ENCODE measurements around the gene ADAT3.

Gene ADAT3

GRCh38 chr19:1917146-1917545, 11.9 kb downstream of the ADAT3 start:
- DNase-seq = no peak

GRCh38 chr19:1917926-1918325, 12.7 kb downstream of the ADAT3 start:
- no peak for DNase-seq

DNA sequence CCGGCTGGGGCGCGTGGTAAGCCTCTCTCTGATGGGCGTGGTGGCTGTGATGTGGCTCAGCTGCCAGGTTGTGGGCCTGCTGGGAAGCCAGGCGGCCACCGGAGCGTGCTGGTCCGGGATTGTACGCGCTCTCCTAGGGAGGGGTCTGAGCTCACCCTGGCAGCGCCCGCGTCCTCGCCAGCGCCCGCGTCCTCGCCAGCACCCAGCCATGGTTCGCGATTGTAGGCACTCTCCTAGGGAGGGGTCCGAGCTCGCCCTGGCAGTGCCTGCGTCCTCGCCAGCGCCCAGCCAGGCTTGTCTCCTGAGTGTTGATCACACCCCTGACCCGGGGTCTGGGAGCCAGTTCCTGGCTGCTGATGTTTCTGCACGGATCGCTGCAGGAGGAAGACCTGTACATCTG, 13.8 kb downstream of the ADAT3 start:
- no peak for DNase-seq

DNA sequence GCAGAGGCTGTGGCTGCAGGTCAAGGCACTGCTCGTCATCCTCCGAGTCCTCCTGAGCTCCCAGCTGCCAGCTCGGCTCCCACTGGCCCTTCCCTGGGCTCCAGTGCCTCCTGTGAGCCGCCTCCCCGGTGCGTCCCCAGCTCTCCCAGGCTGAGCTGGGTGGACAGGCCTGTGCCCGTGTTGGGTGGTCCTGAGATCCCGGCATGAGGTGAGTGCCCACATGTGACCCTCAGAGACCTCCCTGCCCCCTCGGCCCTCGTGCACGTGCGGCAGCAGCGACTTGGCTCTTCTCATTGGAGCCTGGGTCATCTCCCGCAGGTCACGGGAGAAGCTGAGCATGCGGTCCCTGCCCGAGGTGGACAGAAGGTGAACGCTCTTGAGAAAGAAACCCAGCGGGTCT, 15.4 kb downstream of the ADAT3 start:
- no peak for DNase-seq

DNA sequence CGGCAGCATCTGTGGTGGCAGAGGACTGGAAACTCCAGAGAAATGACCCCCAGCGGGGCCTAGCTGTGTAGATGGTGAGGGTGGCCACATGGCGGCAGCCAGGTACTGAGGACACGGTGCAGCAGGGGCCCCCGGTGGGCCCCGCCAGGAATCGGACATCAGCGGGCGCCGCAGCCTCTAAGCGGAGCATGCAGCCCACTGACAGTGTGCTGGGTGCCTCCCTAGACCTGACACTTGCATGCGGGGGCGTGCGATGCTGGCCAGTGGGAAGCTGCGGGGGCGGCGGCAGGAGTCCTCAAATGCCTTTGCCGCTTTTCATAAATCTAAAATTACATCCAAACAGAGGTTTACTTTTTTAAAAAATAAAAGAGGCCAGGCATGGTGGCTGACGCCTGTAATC, 16.1 kb downstream of the ADAT3 start:
- no peak for DNase-seq

DNA sequence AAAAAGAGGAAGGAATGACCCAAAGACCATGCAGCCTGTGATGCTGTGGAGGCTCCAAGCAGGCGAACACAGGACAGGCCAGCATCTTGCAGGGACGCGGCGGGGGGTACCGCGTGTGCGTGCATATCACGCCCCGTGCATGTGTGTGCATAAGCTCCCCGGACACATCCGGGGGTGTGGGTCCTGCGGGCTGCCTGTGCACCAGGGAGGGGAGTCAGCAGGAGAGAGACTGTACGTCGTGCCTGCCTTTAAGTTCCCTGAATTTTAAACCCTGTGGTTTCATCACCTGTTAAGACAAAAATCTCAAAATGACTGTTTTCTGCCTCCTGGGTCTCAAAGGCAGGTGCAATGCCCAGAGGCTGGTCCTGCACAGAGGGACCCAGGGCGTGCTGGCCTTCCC, 16.6 kb downstream of the ADAT3 start:
- DNase-seq = no peak

DNA sequence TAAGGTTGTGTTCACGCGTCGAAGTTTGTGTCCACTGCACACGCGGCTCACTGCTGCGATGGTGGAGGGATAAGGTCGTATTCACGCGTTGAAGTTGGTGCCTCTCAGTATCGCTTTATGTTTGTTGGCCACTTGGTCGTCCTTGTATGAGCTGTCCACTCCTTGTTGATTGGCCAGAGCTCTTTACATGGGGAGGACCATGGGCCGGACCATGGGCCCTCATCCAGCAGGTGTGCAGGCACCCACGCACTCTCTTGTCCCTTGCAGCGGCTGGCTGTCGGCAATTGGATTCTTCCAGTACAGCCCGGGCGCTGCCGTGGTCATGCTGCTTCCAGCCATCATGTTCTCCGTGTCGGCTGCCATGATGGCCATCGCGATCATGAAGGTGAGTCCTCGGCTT, 17.6 kb downstream of the ADAT3 start:
- DNase-seq = no peak

DNA sequence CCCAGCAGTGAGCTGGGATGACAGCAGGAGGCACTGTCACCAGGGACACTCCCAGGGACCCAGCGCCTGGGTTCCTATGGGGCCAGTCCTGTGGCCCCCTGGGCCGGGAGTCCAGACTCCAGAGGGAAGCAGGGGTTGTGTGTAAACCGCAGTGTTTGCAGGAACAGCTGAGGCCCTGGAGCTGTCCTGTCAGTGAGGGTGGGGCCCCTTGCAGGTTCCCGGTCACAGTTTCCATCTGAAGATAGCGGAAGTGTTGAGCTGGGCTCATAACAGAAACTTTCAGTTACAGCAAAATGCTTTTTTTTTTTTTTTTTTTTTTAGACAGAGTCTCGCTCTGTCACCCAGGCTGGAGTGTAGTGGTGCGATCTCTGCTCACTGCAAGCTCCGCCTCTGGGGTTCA, 18.1 kb downstream of the ADAT3 start:
- DNase-seq = no peak

DNA sequence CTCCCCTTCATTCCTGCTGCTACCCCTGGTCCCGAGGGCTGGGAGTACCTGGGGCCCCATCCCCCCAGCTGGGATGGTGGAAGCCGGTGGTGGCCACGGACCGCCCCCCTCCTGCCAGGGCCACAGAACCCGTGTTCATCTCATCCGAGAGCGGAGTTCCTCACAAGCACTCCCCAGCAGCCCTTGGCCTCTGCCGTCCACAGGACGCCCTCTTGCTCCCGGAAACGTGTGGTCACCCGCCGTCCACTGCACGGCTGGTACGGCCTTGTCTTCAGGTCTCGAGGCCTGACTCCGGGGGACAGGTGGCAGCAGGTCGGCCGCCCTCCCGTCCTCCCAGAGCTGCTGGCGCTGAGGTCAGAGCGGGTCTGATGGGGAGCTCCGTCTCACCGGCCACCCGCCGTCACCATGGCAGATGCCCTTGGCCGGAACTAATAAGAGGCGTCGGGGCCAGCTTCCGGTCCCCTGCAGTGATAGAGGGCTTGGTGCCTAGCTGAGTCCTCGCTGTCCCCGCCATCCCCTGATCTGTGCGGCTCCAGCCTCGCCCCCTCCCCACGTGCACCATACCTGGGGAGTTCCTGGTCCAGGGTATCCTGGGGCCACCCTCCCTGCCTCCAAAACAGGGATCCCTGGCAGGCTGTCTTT, 19.2 kb downstream of the ADAT3 start:
- no peak for DNase-seq

- DNase-seq = no peak
Observed at GRCh38 chr19:1925544-1925943, 20.3 kb downstream of the ADAT3 start.

DNA sequence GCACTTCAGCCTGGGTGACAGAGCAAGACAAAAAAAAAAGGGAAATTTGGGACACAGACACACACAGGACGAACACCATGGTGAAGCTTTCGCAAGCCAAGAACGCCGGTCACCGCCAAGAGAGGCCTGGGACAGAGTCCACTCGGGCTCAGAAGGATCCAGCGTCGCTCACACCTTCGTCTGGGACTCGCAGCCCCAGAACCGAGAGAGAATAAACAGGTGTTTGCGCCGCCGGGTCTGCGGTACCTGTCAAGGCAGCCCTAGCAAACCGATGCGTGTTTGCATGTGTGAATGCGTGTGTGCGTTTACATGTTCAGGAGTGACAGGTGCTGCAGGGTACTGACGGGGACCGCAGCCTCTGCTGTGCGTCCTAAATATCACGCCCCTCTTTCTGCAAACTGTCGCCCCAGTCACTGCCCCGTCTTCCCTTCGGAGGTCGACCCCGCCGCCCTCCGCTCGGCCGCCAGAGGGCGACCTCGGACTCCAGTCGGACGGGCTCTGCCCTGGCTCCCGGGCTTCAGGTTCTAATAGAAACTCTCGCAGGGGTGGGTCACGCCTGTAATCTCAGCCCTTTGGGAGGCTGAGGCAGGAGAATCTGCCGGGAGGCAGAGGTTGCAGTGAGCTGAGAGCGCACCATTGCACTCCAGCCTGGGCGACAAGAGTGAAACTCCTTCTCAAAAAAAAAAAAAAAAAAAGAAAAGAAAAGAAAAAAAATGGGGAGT, 24.0 kb downstream of the ADAT3 start:
- DNase-seq = peak; percentile 75

DNA sequence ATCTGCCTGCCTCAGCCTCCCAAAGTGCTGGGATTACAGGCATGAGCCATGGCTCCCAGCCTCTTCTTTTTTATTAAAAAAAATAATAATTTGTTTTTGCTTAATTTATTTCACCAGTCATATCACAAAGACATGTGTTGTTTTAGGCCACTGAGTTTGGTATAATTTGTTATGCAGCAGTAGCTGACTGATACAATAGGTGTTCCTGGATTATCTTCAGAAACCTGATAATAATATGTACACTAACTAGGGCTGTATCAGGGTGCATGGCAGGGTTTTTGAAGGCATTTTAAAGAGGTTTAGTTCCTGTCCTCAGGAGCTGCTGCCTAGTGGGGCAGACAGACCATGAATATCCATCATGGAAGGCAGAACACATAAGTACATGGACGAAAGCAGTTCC, 26.2 kb downstream of the ADAT3 start:
- no peak for DNase-seq

- no peak for DNase-seq
Observed at GRCh38 chr19:1932395-1932794, 27.2 kb downstream of the ADAT3 start.

GRCh38 chr19:1933244-1933643, 28.0 kb downstream of the ADAT3 start:
- DNase-seq = no peak

- no peak for DNase-seq
Observed at GRCh38 chr19:1933942-1934341, 28.7 kb downstream of the ADAT3 start.

GRCh38 chr19:1935484-1936208, 30.4 kb downstream of the ADAT3 start:
- DNase-seq = peak; percentile 25

- DNase-seq = no peak
Observed at GRCh38 chr19:1936430-1936829, 31.2 kb downstream of the ADAT3 start.

- no peak for DNase-seq
Observed at GRCh38 chr19:1936916-1937610, 31.9 kb downstream of the ADAT3 start.

- DNase-seq = no peak
Observed at GRCh38 chr19:1938071-1938470, 32.9 kb downstream of the ADAT3 start.

DNA sequence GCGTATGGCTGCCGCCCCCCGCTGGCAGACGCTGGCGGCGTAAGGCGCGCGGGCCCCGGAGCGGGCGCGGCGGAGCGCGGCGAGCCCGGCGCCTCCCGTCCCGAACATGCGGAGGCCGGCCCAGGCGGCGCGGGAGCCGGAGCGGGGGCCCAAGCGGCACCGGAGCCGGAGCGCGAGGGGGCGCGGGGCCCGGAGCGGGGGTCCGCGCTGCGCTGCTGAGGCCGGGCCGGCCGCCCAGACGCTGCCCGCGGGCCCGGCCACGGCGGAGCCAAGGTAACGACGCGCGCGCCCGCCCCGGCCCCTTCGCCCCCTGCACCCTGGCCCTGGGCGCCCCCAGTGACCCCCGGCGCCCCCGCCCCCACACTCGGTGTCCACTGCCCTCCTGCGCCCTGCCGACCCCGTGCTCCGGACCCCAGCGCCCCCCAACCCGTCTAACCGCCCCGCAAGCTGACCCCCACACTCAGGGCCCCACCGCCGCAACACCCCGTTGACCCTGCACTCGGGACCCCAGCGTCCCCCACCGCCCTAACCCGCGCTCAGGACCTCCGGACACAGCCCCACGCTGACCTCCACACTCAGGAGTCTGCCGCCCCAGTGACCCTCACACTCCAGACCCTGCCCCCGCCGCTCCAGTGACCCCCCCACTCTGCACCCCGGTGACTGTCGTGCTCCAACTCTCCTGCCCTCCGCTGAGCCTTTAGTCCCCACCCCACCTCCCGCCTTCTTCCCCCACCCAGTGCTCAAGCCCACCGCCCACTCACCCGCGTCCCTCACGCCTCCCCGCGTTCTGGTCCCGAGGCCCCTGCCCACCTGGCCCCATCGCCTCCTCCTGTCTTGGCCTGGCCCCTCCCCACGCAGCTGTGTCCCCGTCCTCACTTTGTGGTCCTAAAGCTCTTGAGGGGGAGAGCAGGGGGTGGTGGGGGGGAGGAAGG, 36.2 kb downstream of the ADAT3 start, which contains the start of gene CSNK1G2:
CSNK1G2 (plus strand) TSS at position 27 of the 932 bp plus-strand sequence. CDS start 28,601 bp downstream, outside the sequence.
- DNase-seq = no peak

DNA sequence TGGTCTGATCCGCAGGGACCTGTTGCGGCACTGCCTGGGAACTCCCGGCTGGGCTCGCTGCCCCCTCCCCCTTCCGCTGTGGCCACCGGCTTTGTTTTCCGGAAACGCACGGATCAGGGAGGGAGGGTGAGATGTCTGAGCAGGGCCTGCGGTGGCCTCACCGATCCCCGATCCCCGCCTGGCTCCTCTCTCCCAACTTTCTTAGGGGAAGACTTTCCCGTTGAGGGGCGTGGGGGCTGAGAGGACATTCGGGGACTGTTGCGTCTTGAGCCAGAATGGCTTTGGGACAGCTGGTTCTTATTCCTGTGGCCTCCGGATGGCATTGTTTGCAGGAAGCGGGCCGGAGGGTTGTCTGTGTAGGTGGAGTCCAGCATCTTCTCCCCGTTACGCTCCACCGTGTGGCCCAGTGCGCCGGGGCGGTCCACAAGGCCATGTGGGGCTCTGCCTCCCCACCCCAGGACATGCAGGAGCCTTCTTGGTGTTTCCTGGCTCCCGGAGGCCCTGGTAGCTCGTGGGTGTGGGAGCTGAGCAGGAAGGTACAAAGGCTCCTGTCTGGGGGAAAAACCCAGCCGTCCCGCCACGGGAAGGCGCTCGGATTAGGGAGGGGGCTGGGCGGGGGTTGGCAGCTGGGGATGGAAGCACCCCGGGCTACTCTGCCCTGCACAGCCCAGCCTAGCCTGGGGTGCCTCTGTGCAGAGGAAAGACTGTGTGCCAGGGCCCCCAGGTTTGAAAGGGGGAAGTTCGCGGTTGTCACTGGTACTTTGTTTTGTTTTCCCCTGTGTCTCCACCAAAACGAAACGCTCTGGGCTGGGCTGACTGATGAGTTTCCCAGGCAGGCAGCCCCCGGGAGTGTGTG, 37.1 kb downstream of the ADAT3 start:
- peak; percentile 75 for DNase-seq

Measured in EL (cell line).